Measurements from ENCODE around the gene DCST2.

The DCST2 gene

DNA sequence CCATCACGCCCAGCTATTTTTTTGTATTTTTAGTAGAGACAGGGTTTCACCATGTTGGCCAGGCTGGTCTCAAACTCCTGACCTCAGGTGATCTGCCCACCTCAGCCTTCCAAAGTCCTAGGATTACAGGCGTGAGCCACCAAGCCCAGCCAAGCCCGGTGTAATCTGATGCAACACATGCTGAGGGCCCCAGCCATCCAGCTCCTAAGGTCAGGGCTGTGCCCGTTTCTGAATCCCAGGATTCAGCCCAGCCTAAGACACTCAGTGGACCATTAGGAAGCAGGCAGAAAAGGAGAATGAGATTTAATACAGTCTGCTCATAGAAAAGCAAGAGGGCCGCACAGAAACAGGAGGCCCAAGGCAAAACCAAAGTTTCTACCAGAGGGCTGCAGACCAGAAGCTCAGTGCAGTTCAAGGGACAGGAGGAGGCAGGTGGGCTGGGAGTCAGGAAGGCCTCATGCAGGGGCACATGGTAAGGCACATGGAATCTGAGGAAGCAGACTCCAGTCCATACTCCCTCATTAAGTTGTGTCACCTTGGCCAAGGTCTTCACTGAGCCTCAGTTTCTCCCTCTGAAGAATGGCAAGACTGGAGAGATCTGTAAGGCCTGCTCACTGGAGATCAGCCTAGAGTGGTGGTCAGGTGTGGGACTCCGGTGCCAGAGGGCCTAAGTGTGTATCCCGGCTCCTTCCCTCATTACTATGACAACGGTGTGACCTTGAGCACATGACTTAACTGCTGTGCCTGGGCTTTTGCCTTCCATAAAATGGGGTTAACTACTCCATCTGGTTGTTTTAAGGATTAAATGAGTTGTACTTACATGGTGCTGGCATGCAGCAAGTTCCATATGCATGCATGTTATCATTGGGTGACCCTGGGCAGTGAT, 15.1 kb upstream of the DCST2 start:
- no peak for DNase-seq

DNA sequence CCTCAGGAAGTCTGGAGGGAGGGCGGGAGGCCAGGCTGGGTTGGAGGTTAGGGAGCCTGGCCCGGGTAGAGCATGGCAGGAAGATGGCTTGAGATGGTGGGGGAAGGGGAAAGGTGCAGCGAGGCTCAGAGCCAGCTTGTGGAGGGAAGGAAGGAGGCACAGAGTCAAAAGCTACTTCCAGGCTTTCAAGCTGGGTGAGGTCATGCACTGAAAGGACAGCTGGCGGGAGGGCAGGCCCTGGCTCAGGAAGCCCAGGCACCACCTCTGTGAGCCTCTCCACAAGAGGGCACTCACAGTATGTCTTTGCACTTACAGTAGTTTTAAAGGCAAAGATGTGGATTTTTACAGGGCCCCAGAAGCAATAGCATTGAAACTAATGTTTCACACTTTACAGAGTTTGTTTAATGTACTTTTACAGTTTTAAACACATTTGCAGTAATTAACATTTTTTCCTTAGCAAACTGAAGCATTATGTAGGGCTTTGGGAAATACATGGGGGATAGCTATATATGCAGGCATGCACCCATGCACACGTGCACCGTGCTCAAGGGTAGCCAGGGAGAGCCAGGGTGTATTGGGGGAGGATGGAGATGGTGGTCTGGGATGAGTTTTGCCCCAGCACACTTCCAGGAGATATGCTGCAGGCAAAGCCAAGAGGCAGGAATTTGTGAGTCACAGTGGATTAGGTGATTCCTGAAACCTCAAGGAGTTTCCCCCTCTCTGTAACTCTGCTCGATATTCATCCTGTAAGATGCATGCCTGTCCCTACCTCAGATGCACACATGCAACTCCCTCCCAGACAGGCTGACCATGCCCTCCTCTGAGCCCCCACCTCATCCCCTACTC, 11.5 kb upstream of the DCST2 start:
- no peak for DNase-seq

DNA sequence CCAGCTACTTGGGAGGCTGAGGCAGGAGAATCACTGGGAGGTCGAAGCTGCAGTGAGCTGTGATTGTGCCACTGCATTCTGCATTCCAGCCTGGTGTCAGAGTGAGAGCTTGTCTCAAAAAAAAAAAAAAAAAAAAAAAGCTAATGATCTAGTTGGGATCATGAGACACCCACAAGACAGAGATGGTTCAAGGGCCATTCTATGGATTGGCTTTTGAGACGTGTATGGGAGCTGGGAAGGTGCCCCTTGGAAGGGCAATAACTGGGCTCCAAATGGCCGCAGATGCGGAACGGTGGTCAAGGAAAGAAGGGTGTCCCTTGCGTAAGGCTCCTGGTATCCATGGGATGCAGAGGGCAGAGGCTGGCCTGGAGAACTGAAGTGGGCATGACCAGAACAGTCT, 10.8 kb upstream of the DCST2 start:
- DNase-seq, result no peak

DNA sequence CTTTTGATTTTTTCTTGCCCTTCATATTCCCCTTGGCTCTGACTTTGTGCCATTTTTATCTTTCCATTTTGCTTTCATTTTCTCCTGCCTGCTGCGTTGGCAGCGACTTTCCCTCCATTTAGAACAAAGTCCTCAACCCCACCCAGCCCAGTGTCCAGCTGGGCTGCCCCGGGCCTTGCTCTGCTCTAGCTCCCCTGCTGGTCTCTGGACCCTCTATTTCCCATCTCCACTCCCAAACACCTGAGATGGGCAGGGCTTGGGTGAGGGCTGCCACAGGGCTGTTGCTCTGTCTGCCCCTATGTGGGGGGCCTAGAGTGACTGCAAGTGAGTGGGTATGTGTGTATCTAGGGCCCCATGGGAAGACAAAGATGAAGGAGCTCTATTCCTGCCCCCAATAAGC, 10.2 kb upstream of the DCST2 start:
- DNase-seq, result no peak

DNA sequence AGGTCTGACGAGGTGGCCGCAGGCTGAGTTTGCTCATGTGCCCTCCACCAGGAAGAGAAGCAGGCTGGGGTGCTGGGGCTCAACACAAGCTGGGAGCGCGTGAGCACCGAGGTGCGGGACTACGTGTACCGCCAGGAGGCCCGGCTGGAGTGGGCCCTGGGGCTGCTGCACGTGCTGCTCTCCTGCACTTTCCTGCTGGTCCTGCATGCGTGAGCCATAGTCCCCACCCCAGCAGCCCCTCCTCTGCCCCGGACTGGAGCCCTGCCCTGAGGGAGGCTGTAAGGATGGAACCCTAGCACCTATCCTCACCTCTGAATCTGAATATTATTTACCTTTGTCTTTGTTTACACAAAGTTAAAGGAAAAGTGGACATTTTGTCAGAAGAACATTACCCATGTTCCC, 9.7 kb upstream of the DCST2 start:
- DNase-seq, result no peak

DNA sequence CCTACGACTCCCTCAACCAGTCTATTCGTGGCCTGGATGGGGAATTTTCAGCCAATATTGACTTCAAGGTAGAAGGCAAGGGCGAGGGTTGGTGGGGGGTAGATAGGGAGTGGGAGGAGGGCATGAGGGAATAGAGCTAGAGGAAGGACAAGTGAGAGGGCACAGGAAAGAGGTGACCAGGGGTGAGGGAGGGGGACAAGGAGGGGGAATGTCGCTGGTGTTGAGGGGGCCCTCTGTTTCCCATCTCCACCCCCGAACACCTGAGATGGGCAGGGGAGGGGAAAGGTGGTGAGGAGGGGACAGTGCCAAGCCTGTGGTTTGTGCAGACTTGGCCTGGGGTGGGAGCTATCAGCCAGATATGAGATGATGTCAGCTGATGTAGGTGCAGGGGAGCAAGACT, 9.2 kb upstream of the DCST2 start:
- DNase-seq, result no peak

DNA sequence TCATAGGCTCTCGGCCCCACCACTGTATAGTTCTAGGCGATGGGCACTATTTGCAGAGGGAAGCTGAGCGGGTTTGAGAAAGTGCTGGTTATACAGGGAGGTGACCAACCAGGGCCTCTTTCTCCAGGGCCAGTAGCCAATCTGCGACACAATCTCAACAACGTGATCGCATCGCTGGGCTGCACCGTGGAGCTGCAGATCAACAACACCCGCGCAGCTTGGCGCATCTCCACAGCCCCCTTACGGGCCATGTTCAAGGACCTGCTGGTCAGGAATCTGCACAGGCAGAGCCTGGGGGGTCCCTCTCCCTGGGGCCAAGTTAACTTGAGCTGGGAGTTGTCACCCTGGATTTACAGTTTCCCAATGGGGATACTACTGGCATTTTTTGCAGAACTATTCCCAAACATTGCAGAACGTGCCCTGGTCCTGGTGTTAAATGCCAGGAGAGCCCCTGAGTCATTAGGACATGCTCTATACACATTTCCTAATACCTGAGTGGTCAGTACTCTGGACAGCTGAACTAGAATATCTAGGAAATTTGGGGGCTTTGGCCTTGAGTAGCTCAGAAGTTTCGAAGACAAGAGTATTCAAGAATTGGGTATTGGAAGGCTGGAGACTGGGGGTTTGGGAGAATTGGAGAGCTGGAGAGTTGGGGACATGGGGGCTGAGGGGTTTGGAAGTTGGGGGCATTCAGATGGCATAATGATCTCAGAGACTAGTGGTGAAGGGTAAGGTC, 6.9 kb upstream of the DCST2 start:
- no peak for DNase-seq

DNA sequence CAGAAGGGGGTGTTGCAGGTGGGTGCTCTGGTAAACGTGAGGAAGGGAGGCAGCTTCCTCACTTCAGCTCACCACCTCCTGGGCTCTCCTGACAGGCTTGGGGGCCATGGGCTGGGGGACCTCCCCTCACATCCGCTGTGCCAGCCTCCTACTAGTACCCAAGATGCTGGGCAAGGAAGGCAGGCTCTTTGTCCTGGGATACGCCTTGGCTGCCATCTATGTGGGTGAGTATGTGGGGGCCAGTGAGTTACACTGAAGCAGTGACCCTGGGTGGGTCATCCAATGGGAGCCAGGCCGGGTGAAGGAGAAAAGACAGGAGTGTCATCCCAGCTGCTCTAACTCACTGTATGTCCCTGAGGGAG, 5.7 kb upstream of the DCST2 start:
- no peak for DNase-seq

DNA sequence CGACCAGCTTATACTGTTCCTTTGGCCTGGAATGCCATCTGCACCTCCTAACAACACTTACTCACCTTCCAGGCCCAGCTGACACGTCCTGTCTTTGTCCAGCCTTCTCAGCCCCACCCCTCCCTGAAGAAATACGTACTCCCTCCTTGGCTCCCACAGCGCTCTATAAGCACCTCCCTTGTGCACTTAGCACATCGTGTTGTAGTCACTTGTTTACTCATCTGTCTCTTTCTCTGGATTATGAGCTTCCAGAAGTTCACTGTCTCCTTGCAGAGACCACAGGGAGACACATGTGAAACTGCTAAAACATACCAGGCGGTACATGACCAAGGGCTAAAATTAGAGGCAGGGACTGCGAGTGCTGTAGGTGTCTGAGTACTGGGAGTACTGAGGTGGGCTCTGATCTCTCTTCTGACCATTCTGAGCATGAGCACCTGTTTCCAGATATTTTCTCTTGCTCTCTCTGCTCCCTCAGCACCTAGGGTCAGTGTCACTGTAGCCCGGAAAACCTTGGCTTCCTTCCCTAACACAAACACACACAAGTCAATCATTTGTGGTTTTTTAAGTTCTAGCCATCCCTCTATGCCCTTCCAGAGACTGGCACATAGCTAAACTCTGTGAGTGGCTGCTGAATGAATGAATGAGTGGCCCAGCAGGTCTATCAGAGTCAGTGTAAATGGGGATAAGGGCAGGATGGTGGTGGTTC, 5.2 kb upstream of the DCST2 start:
- DNase-seq, result no peak

DNA sequence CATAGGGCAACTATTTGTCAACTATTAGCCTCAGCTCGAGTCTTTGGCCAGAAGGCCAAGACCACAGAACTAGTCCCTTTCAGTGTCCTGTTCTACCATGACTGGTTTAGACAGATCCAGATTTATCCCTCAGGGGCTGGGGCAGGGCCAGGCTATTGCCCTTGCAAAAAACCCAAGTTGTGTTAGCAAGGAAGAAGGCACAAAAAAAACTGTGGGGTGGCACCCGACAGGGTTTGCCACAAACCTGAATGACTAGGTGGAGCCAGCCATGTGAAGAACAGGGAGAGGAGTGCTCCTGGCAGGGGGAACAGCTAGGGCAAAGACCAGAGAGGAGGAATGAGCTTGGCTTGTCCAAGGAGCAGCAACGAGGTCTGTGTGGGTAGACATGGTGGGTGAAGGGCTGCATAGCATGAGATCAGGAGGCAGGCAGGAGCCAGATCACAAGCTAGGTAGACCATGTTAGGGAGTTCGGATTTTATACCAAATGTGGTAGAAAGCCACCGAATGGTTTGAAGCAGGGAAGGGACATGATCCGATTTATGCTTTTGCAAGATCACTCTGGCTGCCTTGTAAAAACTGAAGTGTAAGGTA, 4.4 kb upstream of the DCST2 start:
- DNase-seq, result no peak

DNA sequence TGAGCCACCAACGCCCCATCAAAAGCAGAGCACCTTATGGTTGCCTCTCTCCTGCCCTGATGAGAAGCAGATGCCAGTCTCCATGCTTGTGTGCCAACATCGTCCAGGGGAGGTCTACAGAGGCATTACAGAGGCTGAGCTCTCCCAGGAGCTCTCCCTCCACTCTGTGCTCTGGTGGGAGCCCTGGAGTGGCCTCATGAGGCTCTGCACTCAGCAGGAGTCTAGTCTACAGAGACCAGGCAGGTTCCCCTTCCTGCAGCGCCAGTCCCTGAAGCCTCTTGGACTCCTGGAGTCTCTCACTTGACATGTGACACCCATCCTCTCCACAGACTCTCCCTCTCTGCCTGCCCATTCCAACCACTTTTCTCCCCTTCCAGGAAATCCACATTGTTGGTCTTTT, 3.5 kb upstream of the DCST2 start:
- DNase-seq, result no peak

DNA sequence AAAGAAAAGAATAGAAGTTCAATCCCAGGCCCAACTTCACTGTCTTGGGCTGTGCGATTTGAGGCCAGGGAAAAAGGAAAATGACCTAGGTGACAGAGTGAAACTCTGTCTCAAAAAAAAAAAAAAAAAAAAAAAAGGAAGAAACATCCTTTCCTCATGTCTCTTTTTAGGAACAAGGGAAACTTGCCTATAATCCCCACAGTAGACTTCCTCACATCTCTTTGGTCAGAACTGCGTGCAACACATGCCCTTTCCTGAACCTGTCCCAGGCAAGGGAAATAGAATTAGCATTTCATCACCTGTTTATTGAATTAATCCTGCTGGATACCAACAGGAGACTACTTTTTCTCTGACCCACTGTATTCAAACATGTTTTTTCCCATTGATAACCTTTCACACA, 2.4 kb upstream of the DCST2 start:
- no peak for DNase-seq

DNA sequence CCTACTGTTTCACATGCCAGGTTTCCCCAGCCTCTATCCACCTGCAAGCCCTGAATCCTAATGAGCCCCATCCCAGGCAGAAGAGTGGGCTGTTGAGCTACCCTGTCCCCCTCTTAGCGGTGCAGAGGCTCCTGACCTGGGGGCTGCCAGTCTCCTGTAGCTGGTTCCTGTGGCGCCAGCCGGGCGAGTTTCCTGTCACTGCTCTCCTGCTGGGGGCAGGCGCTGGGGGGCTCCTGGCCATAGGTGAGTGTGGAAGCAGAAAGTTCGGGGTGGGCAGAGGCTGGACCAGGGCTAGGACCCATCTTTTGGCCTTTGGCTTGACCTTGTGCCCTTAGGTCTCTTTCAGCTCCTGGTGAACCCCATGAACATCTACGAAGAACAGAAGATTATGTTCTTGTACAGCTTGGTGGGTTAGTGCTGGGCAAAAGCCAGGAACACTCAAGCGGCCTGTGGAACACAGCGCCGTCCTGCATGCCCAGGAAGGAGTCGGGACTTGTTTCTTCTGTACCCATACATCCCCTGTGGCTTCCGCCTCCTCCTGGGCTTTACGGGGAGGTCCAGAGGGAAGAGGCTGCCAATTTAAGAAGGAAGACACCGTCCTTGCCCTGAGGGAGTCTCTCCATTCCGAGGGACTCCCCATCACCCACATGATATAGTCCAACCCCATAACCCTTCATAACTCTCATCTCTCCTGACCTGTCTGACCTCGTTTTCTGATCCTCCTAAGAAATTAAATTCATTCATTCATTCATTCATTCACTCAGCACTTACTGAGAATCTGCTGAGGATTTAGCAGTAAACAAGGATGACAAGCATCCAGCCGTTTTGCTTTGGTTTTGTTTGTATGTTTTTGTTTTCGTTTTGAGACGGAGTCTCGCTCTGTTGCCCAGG, 982 bp upstream of the DCST2 start:
- DNase-seq, result no peak

DNA sequence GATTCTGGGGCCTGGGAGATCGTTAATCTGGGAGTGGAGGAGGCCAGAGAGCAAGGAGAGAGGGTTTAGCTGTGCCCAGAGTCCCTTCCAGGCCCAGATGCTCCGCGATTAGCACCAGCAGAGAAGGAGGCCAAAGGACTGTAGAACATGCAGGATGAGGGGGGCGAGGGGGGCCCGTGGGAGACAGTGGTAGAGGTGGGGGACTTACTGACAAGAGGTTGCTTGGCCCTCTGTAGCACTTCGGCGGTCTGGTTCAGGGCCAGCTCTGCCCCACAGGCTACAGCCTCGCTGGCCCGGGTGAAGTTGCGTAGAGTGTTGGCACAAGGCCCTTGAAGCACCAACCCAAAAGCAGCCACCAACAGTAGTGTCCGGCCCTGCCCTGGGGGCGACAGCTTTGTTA, 695 bp downstream of the DCST2 start:
- DNase-seq, result no peak

DNA sequence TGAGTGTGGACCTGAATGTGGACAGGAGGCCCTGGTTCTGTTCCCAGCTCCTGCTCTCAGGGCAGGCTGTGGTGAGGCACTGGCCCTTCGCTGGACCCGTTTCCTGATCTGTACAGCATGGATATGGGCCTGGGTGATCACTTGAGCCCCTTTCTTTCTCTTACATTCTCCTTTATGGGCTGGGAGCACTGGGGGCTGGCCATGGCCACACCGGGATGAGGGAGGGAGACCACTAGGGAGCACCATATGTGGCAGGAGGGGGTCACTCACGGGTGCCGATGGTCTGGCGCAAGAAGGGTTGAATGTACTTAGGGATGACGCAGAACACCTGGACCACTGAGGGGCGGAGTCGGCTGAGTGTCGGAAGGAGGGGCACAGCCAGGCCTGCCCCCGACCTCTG, 2.7 kb downstream of the DCST2 start:
- DNase-seq, result no peak

DNA sequence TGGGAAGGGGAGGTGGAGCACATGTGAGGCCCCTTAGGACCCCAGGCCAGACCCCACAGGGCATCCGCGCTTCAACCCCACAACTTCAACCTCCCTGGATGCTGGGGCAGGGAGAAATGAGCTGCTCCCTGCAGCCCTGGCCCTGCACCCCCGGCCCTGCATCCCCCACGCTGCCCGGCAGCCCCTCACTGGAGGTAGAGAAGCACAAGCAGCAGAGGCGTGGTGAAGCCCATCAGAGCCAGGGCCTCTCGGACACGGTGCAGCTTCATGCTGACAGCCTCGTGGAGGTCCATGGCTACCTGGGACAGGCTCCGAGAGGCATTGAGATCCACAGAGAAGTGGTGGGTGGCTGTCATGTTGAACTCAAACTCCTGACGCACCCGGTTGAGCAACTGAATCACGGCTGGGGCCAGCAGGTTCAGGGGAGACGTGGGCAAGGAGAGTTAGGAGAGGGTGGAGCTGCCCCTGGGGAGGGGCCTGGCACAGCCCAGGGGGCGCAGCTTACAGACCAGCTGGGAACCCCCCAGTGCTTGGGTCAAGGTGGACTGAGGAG, 3.3 kb downstream of the DCST2 start:
- no peak for DNase-seq

DNA sequence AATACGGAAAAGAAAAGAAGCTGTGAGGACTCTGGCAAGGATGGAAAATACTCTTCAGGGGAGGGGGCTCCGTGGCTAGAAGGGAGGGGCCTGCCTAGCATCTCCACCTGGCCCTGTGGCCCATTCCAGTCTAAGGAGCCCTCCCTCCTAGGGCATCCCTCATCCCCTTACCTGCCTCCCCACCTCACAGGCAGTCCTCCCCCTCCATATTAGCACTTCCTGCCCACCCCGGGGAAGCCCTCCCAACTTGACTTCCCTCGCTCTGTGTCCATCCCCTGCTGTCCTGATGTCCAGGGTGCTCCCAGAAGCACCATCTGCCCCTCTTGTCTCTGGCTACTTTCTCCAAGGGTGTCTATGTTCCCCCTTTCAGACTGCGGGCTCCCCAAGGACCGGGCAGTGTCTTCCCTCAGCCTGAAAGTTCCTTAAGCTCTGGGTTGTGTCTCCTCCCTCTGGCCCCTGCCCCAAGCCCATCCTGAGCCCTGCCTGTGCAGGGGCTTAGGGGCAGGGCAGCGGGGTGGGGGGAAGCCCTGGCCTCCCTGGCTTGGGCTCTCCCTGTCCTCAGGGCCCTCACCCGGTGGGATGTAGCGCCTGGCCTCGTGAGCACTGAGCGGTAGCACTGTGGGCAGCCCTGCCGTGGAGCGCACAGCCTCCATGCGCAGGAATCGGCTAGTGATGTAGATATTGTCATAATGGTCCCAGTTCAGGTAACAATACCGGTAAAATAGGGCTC, 3.9 kb downstream of the DCST2 start:
- DNase-seq, result no peak

DNA sequence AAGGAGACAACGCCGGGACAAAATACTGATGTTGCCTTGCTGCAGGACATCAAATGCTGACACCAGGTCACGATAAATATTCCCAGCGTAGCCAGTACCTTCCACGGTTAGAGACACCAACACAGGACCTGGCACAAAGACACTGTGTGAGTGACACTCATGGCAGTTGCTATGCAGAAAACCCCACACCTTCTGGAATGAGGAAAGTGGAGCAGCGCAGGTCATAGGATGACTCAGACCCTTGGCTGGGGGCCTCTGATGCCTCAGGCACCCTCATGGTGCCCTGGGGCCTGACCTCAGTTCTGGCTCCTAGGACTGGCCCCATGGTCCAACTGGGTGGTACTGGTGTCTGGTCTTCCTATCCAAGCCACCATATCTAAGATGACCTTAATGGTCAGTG, 7.0 kb downstream of the DCST2 start:
- no peak for DNase-seq

DNA sequence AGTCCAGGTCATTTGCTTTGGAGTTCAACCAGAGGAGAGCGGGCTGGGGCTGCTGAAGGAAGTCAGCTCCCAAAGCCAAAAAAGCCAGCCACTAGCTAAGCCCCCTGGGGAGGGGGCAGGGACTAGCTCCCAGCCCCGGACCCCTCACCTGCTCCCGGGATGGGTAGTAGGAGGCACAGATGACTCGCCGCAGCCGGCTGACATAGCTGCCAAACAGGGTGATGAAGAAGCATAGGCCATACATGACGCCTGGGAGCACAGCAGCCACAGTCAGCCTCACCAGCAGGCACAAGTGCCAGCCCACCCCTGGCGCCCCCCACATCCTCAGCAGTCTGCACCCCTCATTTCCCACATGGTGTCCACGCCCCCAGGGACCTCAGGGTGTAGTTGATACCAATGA, 7.4 kb downstream of the DCST2 start:
- no peak for DNase-seq

DNA sequence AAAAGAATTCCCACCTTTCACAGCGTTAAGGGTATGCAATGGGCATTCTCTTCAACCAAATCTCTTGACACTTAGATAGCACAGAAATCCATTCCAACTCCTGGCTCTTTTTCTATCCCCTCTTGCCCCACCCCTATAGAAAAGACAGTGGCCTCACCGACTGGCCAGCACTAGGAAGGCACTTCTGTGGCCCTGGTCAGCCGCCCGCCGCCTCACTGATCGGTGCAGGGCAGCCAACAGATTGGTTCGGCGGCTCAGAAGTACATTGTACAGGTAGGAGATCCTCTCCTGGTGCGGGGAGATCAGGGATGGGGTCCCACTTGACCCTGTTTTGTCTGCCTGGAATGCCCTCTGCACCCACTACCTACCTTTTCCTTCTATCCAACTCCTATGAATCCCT, 9.3 kb downstream of the DCST2 start:
- DNase-seq, result no peak
